ENCODE measurements around the gene MEIOB.
"Not testable (repeated sequence)": the region's sequence is repeated elsewhere in the genome, so short reads cannot be mapped to it uniquely, and the experiment has no call there.

DNA sequence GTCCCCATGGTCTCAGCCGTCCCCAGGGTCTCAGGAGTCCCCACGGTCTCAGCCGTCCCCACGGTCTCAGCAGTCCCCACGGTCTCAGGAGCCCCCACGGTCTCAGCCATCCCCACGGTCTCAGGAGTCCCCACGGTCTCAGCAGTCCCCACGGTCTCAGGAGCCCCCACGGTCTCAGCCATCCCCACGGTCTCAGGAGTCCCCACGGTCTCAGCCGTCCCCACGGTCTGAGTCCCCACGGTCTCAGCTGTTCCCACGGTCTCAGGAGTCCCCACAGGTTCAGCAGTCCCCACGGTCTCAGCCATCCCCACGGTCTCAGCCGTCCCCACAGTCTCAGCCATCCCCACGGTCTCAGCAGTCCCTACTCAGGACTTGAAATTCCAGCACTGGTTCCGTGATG, 48.2 kb upstream of the MEIOB start:
- not testable (repeated sequence) for TF ChIP-seq FOXM1 (IDR thresholded peaks at IDR 0.05; ENCODE audit: borderline replicate concordance); SP1 (IDR thresholded peaks at IDR 0.05); TARDBP (IDR thresholded peaks at IDR 0.05); PKNOX1 (IDR thresholded peaks at IDR 0.05); SUZ12 (IDR thresholded peaks at IDR 0.05); ELF4 (IDR thresholded peaks at IDR 0.05); NFRKB (IDR thresholded peaks at IDR 0.05); FOXA1 (IDR thresholded peaks at IDR 0.05); FOXK2 (IDR thresholded peaks at IDR 0.05); HDGF (IDR thresholded peaks at IDR 0.05; ENCODE audit: borderline replicate concordance); BHLHE40 (IDR thresholded peaks at IDR 0.05; ENCODE audit: borderline replicate concordance); L3MBTL2 (conservative IDR thresholded peaks at IDR 0.05); ARNT (IDR thresholded peaks at IDR 0.05); LEF1 (IDR thresholded peaks at IDR 0.05; ENCODE audit: borderline replicate concordance)
